SK-N-SH treated with all-trans-retinoic acid at 6 μM for 48 hours (cell line): Measurements from ENCODE around the gene PPM1K.

ENCODE experiments used
- ATAC-seq: fragments of 200-7000 bp; cut with Tn5 transposase; 3 replicates; pipeline ENCODE4 v1.9.1; 2020; ENCODE audit warnings: mild to moderate bottlenecking, moderate library complexity
- ARNTL ChIP-seq: fragments of 450-650 bp; formaldehyde crosslinking; IDR thresholded peaks from 2 replicates; pipeline ENCODE4 v1.5.0; 2020; ENCODE audit warnings: low read depth, mild to moderate bottlenecking, moderate library complexity, borderline replicate concordance
- BACH2 ChIP-seq: fragments of 250-450 bp; sonication (Bioruptor Pico); IDR thresholded peaks from 2 replicates; pipeline ENCODE4 v1.9.0; 2021; ENCODE audit warnings: mild to moderate bottlenecking, borderline replicate concordance
- CREB5 ChIP-seq: fragments of 250-450 bp; sonication (Bioruptor Pico); IDR thresholded peaks from 2 replicates; pipeline ENCODE4 v1.5.1; 2020; ENCODE audit warnings: low read depth, mild to moderate bottlenecking, moderate library complexity
- CSDC2 ChIP-seq: fragments of 250-450 bp; sonication (Bioruptor Pico); IDR thresholded peaks from 2 replicates; pipeline ENCODE4 v1.5.0; 2020; ENCODE audit warnings: mild to moderate bottlenecking, moderate library complexity
- ESRRG ChIP-seq: fragments of 250-450 bp; sonication (Bioruptor Pico); IDR thresholded peaks from 2 replicates; pipeline ENCODE4 v1.6.1; 2021; ENCODE audit warnings: mild to moderate bottlenecking
- GLIS3 ChIP-seq: fragments of 250-450 bp; sonication (Bioruptor Pico); IDR thresholded peaks from 2 replicates; pipeline ENCODE4 v1.5.0; 2020; ENCODE audit warnings: mild to moderate bottlenecking, moderate library complexity
- ISL1 ChIP-seq: fragments of 250-450 bp; sonication (Bioruptor Pico); IDR thresholded peaks from 2 replicates; pipeline ENCODE4 v2.1.2; 2022; ENCODE audit warnings: mild to moderate bottlenecking, moderate library complexity
- OSR1 ChIP-seq: fragments of 250-450 bp; sonication (Bioruptor Pico); IDR thresholded peaks from 2 replicates; pipeline ENCODE4 v1.8.0; 2022; ENCODE audit warnings: moderate library complexity, mild to moderate bottlenecking, inconsistent platforms
- POU6F1 ChIP-seq: fragments of 250-450 bp; sonication (Bioruptor Pico); IDR thresholded peaks from 2 replicates; pipeline ENCODE4 v1.8.0; 2021; ENCODE audit warnings: low read depth, mild to moderate bottlenecking, moderate library complexity, borderline replicate concordance
- PPARA ChIP-seq: fragments of 250-450 bp; sonication (Bioruptor Pico); IDR thresholded peaks from 2 replicates; pipeline ENCODE4 v1.5.0; 2020; ENCODE audit warnings: mild to moderate bottlenecking, borderline replicate concordance
- RARB ChIP-seq: fragments of 250-450 bp; sonication (Bioruptor Pico); IDR thresholded peaks from 2 replicates; pipeline ENCODE4 v1.8.0; 2021; ENCODE audit warnings: mild to moderate bottlenecking, moderate library complexity
- SNAI2 ChIP-seq: fragments of 250-450 bp; sonication (Bioruptor Pico); IDR thresholded peaks from 2 replicates; pipeline ENCODE4 v1.5.0; 2020; ENCODE audit warnings: mild to moderate bottlenecking, moderate library complexity
- TCF4 ChIP-seq: fragments of 250-450 bp; sonication (Bioruptor Pico); IDR thresholded peaks from 2 replicates; pipeline ENCODE4 v1.8.0; 2021; ENCODE audit warnings: mild to moderate bottlenecking, moderate library complexity, borderline replicate concordance
- ZC3H10 ChIP-seq: fragments of 250-450 bp; sonication (Bioruptor Pico); IDR thresholded peaks from 2 replicates; pipeline ENCODE4 v1.5.1; 2021; ENCODE audit warnings: mild to moderate bottlenecking, moderate library complexity
- ZNF70 ChIP-seq: fragments of 450-650 bp; formaldehyde crosslinking; IDR thresholded peaks from 2 replicates; pipeline ENCODE4 v1.5.0; 2020; ENCODE audit warnings: mild to moderate bottlenecking, moderate library complexity
- ZNF8 ChIP-seq: fragments of 450-650 bp; formaldehyde crosslinking; IDR thresholded peaks from 2 replicates; pipeline ENCODE4 v1.5.0; 2020; ENCODE audit warnings: mild to moderate bottlenecking, moderate library complexity
- TF ChIP-seq, protein P1 (sequence below): fragments of 250-450 bp; sonication (Bioruptor Pico); IDR thresholded peaks from 2 replicates; pipeline ENCODE4 v1.8.0; 2020; ENCODE audit warnings: mild to moderate bottlenecking, moderate library complexity, borderline replicate concordance
- TF ChIP-seq, protein P2 (sequence below): fragments of 250-450 bp; sonication (Bioruptor Pico); IDR thresholded peaks from 2 replicates; pipeline ENCODE4 v1.5.1; 2021; ENCODE audit warnings: mild to moderate bottlenecking, moderate library complexity
- TF ChIP-seq, protein P3 (sequence below): fragments of 250-450 bp; sonication (Bioruptor Pico); IDR thresholded peaks from 2 replicates; pipeline ENCODE4 v1.5.0; 2020; ENCODE audit warnings: mild to moderate bottlenecking, moderate library complexity

PPM1K gene

GRCh38 chr4:88240297-88240714 lies 44.1 kb downstream of the PPM1K start (continued):
- TF ChIP-seq ISL1 (CRISPR knock-in tag) = no peak
- no peak for TF ChIP-seq OSR1

GRCh38 chr4:88230969-88231771 lies 53.2 kb downstream of the PPM1K start:
- TF ChIP-seq, protein P1, sequence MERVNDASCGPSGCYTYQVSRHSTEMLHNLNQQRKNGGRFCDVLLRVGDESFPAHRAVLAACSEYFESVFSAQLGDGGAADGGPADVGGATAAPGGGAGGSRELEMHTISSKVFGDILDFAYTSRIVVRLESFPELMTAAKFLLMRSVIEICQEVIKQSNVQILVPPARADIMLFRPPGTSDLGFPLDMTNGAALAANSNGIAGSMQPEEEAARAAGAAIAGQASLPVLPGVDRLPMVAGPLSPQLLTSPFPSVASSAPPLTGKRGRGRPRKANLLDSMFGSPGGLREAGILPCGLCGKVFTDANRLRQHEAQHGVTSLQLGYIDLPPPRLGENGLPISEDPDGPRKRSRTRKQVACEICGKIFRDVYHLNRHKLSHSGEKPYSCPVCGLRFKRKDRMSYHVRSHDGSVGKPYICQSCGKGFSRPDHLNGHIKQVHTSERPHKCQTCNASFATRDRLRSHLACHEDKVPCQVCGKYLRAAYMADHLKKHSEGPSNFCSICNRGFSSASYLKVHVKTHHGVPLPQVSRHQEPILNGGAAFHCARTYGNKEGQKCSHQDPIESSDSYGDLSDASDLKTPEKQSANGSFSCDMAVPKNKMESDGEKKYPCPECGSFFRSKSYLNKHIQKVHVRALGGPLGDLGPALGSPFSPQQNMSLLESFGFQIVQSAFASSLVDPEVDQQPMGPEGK (CRISPR knock-in tag) = no peak
- TF ChIP-seq POU6F1 (CRISPR knock-in tag) (no peak), ZNF8 (no peak), OSR1 (no peak), PPARA (CRISPR knock-in tag) (no peak), ARNTL (CRISPR knock-in tag) (no peak), CREB5 (CRISPR knock-in tag) (no peak), ZNF70 (CRISPR knock-in tag) (no peak), BACH2 (CRISPR knock-in tag) (no peak), ESRRG (CRISPR knock-in tag) (no peak), ZC3H10 (CRISPR knock-in tag) (no peak), SNAI2 (CRISPR knock-in tag) (no peak), ISL1 (CRISPR knock-in tag) (no peak), TCF4 (CRISPR knock-in tag) (no peak), GLIS3 (CRISPR knock-in tag) (no peak)
- TF ChIP-seq, protein P2, sequence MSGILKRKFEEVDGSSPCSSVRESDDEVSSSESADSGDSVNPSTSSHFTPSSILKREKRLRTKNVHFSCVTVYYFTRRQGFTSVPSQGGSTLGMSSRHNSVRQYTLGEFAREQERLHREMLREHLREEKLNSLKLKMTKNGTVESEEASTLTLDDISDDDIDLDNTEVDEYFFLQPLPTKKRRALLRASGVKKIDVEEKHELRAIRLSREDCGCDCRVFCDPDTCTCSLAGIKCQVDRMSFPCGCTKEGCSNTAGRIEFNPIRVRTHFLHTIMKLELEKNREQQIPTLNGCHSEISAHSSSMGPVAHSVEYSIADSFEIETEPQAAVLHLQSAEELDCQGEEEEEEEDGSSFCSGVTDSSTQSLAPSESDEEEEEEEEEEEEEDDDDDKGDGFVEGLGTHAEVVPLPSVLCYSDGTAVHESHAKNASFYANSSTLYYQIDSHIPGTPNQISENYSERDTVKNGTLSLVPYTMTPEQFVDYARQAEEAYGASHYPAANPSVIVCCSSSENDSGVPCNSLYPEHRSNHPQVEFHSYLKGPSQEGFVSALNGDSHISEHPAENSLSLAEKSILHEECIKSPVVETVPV (CRISPR knock-in tag) = no peak
- TF ChIP-seq, protein P3, sequence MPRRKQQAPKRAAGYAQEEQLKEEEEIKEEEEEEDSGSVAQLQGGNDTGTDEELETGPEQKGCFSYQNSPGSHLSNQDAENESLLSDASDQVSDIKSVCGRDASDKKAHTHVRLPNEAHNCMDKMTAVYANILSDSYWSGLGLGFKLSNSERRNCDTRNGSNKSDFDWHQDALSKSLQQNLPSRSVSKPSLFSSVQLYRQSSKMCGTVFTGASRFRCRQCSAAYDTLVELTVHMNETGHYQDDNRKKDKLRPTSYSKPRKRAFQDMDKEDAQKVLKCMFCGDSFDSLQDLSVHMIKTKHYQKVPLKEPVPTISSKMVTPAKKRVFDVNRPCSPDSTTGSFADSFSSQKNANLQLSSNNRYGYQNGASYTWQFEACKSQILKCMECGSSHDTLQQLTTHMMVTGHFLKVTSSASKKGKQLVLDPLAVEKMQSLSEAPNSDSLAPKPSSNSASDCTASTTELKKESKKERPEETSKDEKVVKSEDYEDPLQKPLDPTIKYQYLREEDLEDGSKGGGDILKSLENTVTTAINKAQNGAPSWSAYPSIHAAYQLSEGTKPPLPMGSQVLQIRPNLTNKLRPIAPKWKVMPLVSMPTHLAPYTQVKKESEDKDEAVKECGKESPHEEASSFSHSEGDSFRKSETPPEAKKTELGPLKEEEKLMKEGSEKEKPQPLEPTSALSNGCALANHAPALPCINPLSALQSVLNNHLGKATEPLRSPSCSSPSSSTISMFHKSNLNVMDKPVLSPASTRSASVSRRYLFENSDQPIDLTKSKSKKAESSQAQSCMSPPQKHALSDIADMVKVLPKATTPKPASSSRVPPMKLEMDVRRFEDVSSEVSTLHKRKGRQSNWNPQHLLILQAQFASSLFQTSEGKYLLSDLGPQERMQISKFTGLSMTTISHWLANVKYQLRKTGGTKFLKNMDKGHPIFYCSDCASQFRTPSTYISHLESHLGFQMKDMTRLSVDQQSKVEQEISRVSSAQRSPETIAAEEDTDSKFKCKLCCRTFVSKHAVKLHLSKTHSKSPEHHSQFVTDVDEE (CRISPR knock-in tag) = no peak
- ATAC-seq = no peak

DNA sequence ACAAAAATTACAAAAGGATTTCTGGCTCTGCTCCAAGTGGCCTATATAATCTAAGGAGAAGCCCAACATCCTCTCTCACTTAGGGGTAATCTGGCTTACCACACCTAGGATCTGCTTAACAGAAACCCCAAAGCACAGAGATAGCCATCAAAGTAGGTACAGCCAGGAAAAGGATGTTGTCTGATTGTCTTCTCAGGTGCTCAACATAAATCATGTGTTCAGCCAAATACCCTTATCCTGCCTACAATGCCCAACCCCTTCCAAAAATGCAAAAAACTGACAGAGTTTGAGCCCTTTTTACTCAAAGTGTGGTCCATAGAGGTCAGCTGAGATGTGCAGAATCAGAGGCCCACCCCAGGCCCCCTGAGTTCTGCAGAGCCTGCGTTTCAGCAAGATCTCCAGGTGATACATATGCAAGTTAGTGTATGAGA lies 53.9 kb downstream of the PPM1K start:
- no peak for ATAC-seq
- TF ChIP-seq OSR1 = no peak
- no peak for TF ChIP-seq ZNF8
- no peak for TF ChIP-seq GLIS3 (CRISPR knock-in tag)
- no peak for TF ChIP-seq SNAI2 (CRISPR knock-in tag)
- no peak for TF ChIP-seq ARNTL (CRISPR knock-in tag)
- no peak for TF ChIP-seq ZC3H10 (CRISPR knock-in tag)
- TF ChIP-seq CSDC2 (CRISPR knock-in tag) = no peak
- TF ChIP-seq POU6F1 (CRISPR knock-in tag) = no peak
- no peak for TF ChIP-seq TCF4 (CRISPR knock-in tag)
- TF ChIP-seq PPARA (CRISPR knock-in tag) = no peak
- TF ChIP-seq, protein P1 (CRISPR knock-in tag) = no peak
- no peak for TF ChIP-seq RARB
- TF ChIP-seq, all 23 proteins: peak for 0
